ENCODE data around the gene FBXW4. TPM values are rescaled to one million over a fixed set of nuclear protein-coding genes. Genes with fewer than 3 reads are reported as not detected.

FBXW4 gene
- total and polyA plus RNA-seq, 9 donors = 38.6 to 86.4 (median 64.4) TPM

GRCh38 chr10:101683276-101683675, 11.7 kb downstream of the FBXW4 start:
- no peak for DNase-seq
- no peaks in the 10 kb centered on the region for H3K9me3 ChIP-seq
- 85 to 94% (median 91%) methylated on average over 3 of the region's 3 CpGs for WGBS, 3 donors
- intact Hi-C loops (cut with DNase I) = no loop called here
- H3K4me1 ChIP-seq (ENCODE audit: insufficient read depth) = peaks cover 2% of the 10 kb centered on the region
- no peak overlapping the region for H3K27ac ChIP-seq
- TF ChIP-seq EP300 (IDR thresholded peaks at IDR 0.05) (no peak), POLR2A (IDR thresholded peaks at IDR 0.05) (no peak), CTCF (IDR thresholded peaks at IDR 0.05) (no peak)
- no peak overlapping the region for H3K4me3 ChIP-seq
- no peaks in the 10 kb centered on the region for H3K27me3 ChIP-seq
- no peaks in the 10 kb centered on the region for H3K36me3 ChIP-seq

- Histone ChIP-seq H3K4me1 (ENCODE audit: insufficient read depth) (peaks cover 2% of the 10 kb centered on the region), H3K4me3 (no peak overlapping the region), H3K36me3 (no peaks in the 10 kb centered on the region), H3K9me3 (no peaks in the 10 kb centered on the region), H3K27ac (peak overlapping the region in 1 of 2 donors; percentile 39), H3K27me3 (no peaks in the 10 kb centered on the region)
- WGBS, 3 donors = 3 to 4% (median 4%) methylated on average over 2 of the region's 2 CpGs
- intact Hi-C loops (cut with DNase I) = no loop called here
- no peak for TF ChIP-seq CTCF (IDR thresholded peaks at IDR 0.05)
- no peak for TF ChIP-seq POLR2A (IDR thresholded peaks at IDR 0.05)
- no peak for TF ChIP-seq EP300 (IDR thresholded peaks at IDR 0.05)
- DNase-seq = no peak
These were observed 12.7 kb downstream of the FBXW4 start for GRCh38 chr10:101682172-101682825.

DNA sequence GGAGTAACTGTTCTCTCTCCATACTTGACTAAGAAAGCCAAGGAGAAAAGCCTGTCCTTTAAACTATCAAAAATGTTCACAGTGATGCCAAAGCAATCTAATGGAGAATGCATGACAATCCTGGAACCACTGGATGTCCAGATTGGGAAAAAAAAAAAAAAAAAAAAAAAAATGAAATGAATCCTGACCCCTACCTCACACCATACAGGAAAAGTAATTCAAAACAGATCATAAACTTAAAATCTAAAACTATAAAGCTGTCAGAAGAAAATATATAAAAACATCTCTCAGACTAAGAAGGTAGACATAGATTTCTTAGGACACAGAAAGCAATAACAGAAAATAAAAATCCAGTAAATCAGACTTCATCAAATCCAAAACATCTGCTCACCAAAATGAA, 18.4 kb downstream of the FBXW4 start:
- no peaks in the 10 kb centered on the region for H3K36me3 ChIP-seq
- H3K27me3 ChIP-seq = no peaks in the 10 kb centered on the region
- H3K27ac ChIP-seq = no peak overlapping the region
- TF ChIP-seq EP300 (IDR thresholded peaks at IDR 0.05) = no peak
- no peak for TF ChIP-seq POLR2A (IDR thresholded peaks at IDR 0.05)
- TF ChIP-seq CTCF (IDR thresholded peaks at IDR 0.05) = no peak
- no peaks in the 10 kb centered on the region for H3K4me1 ChIP-seq (ENCODE audit: insufficient read depth)
- no peaks in the 10 kb centered on the region for H3K9me3 ChIP-seq
- intact Hi-C loops (cut with DNase I) = no loop called here
- DNase-seq = no peak
- H3K4me3 ChIP-seq = no peak overlapping the region

- Histone ChIP-seq H3K4me3 (no peak overlapping the region), H3K9me3 (no peaks in the 10 kb centered on the region), H3K27me3 (no peaks in the 10 kb centered on the region), H3K27ac (no peak overlapping the region), H3K36me3 (no peaks in the 10 kb centered on the region), H3K4me1 (ENCODE audit: insufficient read depth) (no peaks in the 10 kb centered on the region)
- WGBS, 3 donors = 95 to 100% (median 96%) methylated on average over 2 of the region's 2 CpGs
- TF ChIP-seq POLR2A (IDR thresholded peaks at IDR 0.05) (no peak), CTCF (IDR thresholded peaks at IDR 0.05) (no peak), EP300 (IDR thresholded peaks at IDR 0.05) (no peak)
- intact Hi-C loops (cut with DNase I) = no loop called here
- no peak for DNase-seq
These were observed 19.9 kb downstream of the FBXW4 start for GRCh38 chr10:101675115-101675514.
